IMR-90 (cell line): Measurements from ENCODE around the gene GRK5. TPM values are rescaled to one million over a fixed set of nuclear protein-coding genes. Genes with fewer than 3 reads are reported as not detected.

Source experiments
- ATAC-seq: fragments of 200-7000 bp; cut with Tn5 transposase; 2 replicates; pipeline ENCODE4 v1.9.1; 2020; ENCODE audit warnings: low read depth, mild to moderate bottlenecking, moderate library complexity
- BruUV-seq: library from RNA; stranded (reverse); fragments of 400-500 nt; replicated peaks from 2 replicates; lab custom pipeline; 2021; lab: Mats Ljungman, UMichigan
- CTCF ChIA-PET: fragments of 300-600 bp; formaldehyde crosslinking; extraction: SDS; loops from one replicate; lab custom pipeline; 2021; ENCODE audit warnings: antibody characterized with exemption; lab: Yijun Ruan, JAX
- POLR2A ChIA-PET: fragments of 300-600 bp; sonication (Branson Sonifier 250); formaldehyde crosslinking; loops from one replicate; lab custom pipeline; 2022; ENCODE audit warnings: antibody characterized with exemption; ENCODE audit not compliant: unreplicated experiment; lab: Charles Lee
- DNase-seq: peaks from one replicate; pipeline ENCODE4 v3.0.0; 2013
- H2AFZ ChIP-seq: replicated peaks from 2 replicates; pipeline ENCODE3; 2013; ENCODE audit warnings: low read length, mild to moderate bottlenecking; ENCODE audit not compliant: poor library complexity
- H2AK5ac ChIP-seq: 2 replicates; pipeline ENCODE4 v1.6.1; 2013; ENCODE audit warnings: low read depth, low read length, inconsistent platforms
- H2AK9ac ChIP-seq: replicated peaks from 2 replicates; pipeline ENCODE3; 2013; ENCODE audit warnings: mild to moderate bottlenecking, low read depth, low read length, moderate library complexity; ENCODE audit not compliant: poor library complexity
- H2BK120ac ChIP-seq: 2 replicates; pipeline ENCODE4 v1.6.1; 2013; ENCODE audit warnings: low read depth, low read length, inconsistent platforms
- H2BK15ac ChIP-seq: 3 replicates; pipeline ENCODE4 v1.6.1; 2013; ENCODE audit warnings: low read depth, low read length, inconsistent platforms
- H2BK20ac ChIP-seq: 2 replicates; pipeline ENCODE4 v1.6.1; 2013; ENCODE audit warnings: low read depth, mild to moderate bottlenecking, inconsistent platforms, low read length, moderate library complexity
- H2BK5ac ChIP-seq: 2 replicates; pipeline ENCODE4 v1.6.1; 2013; ENCODE audit warnings: mild to moderate bottlenecking, low read depth, low read length, inconsistent platforms; ENCODE audit not compliant: poor library complexity, severe bottlenecking
- H3K14ac ChIP-seq: replicated peaks from 2 replicates; pipeline ENCODE4 v1.6.1; 2013; ENCODE audit warnings: low read depth, low read length, inconsistent platforms
- H3K18ac ChIP-seq: 2 replicates; pipeline ENCODE4 v1.6.1; 2013; ENCODE audit warnings: low read depth, low read length, control low read depth
- H3K23ac ChIP-seq: 2 replicates; pipeline ENCODE4 v1.6.1; 2013; ENCODE audit warnings: low read depth, low read length, inconsistent platforms
- H3K27ac ChIP-seq: 2 replicates; pipeline ENCODE4 v1.5.1; 2013; ENCODE audit warnings: mild to moderate bottlenecking, control low read depth, low read length; ENCODE audit not compliant: insufficient read depth
- H3K27me3 ChIP-seq: 2 replicates; pipeline ENCODE4 v1.6.1; 2013; ENCODE audit warnings: low read length; ENCODE audit not compliant: control insufficient read depth, insufficient read depth
- H3K36me3 ChIP-seq: 2 replicates; pipeline ENCODE4 v1.6.1; 2013; ENCODE audit warnings: low read length, mixed read lengths; ENCODE audit not compliant: control insufficient read depth, insufficient read depth
- H3K4ac ChIP-seq: 2 replicates; pipeline ENCODE4 v1.6.1; 2013; ENCODE audit warnings: low read depth, low read length, inconsistent platforms
- H3K4me1 ChIP-seq: 2 replicates; pipeline ENCODE4 v1.6.1; 2013; ENCODE audit warnings: low read length, mixed read lengths; ENCODE audit not compliant: control insufficient read depth, insufficient read depth
- H3K4me2 ChIP-seq: 2 replicates; pipeline ENCODE4 v1.6.1; 2013; ENCODE audit warnings: low read depth, mild to moderate bottlenecking, control low read depth, low read length, moderate library complexity
- H3K4me3 ChIP-seq: 2 replicates; pipeline ENCODE4 v1.5.1; 2013; ENCODE audit warnings: low read depth, mild to moderate bottlenecking, control low read depth, low read length, moderate library complexity; ENCODE audit not compliant: insufficient read depth
- H3K56ac ChIP-seq: 2 replicates; pipeline ENCODE4 v1.6.1; 2013; ENCODE audit warnings: low read length, inconsistent platforms; ENCODE audit not compliant: insufficient read depth; ENCODE audit errors: extremely low read depth
- H3K79me1 ChIP-seq, 2 experiments: 2 replicates each; pipeline ENCODE4 v1.6.1; 2013; ENCODE audit warnings: low read length in 2 of 2, inconsistent platforms in 1 of 2, low read depth in 1 of 2
- H3K9ac ChIP-seq: 2 replicates; pipeline ENCODE4 v1.6.1; 2013; ENCODE audit warnings: low read depth, low read length, control low read depth
- H3K9me1 ChIP-seq: 2 replicates; pipeline ENCODE4 v1.6.1; 2013; ENCODE audit warnings: low read length, inconsistent platforms; ENCODE audit not compliant: insufficient read depth
- H3K9me3 ChIP-seq: 2 replicates; pipeline ENCODE4 v1.6.1; 2013; ENCODE audit warnings: low read length; ENCODE audit not compliant: control insufficient read depth, insufficient read depth
- H4K20me1 ChIP-seq: 2 replicates; pipeline ENCODE4 v1.6.1; 2013; ENCODE audit warnings: low read length, inconsistent platforms; ENCODE audit not compliant: insufficient read depth
- H4K5ac ChIP-seq: 2 replicates; pipeline ENCODE4 v1.6.1; 2013; ENCODE audit warnings: mild to moderate bottlenecking, low read depth, low read length, control low read depth
- H4K8ac ChIP-seq, 2 experiments: 2 replicates each; pipeline ENCODE4 v1.6.1; 2013; ENCODE audit warnings: low read depth in 2 of 2, low read length in 2 of 2, control low read depth in 1 of 2, inconsistent platforms in 1 of 2
- H4K91ac ChIP-seq: 2 replicates; pipeline ENCODE4 v1.6.1; 2013; ENCODE audit warnings: low read depth, low read length, inconsistent platforms; ENCODE audit not compliant: insufficient read depth
- BHLHE40 ChIP-seq: fragments of 150-350 bp; IDR thresholded peaks from 2 replicates; pipeline ENCODE4 v1.6.1; 2016; ENCODE audit warnings: mild to moderate bottlenecking, low read depth, low read length
- CEBPB ChIP-seq: IDR thresholded peaks from 2 replicates; pipeline ENCODE4 v1.6.1; 2012; ENCODE audit warnings: low read depth, low read length, improper control_type of control experiment
- CHD1 ChIP-seq: IDR thresholded peaks from 2 replicates; pipeline ENCODE4 v1.6.1; 2012; ENCODE audit warnings: low read depth, low read length, improper control_type of control experiment
- MAFK ChIP-seq: IDR thresholded peaks from 2 replicates; pipeline ENCODE4 v1.6.1; 2012; ENCODE audit warnings: low read depth, low read length, improper control_type of control experiment
- MAZ ChIP-seq: IDR thresholded peaks from 2 replicates; pipeline ENCODE4 v1.6.1; 2012; ENCODE audit warnings: low read depth, mild to moderate bottlenecking, low read length, improper control_type of control experiment, moderate library complexity, borderline replicate concordance
- MXI1 ChIP-seq: IDR thresholded peaks from 2 replicates; pipeline ENCODE4 v1.6.1; 2012; ENCODE audit warnings: low read depth, mild to moderate bottlenecking, low read length, moderate library complexity, borderline replicate concordance
- NFE2L2 ChIP-seq: fragments of 150-350 bp; IDR thresholded peaks from 2 replicates; pipeline ENCODE4 v1.6.1; 2016; ENCODE audit warnings: low read depth, mild to moderate bottlenecking, low read length
- POLR2A ChIP-seq: IDR thresholded peaks from 2 replicates; pipeline ENCODE4 v1.6.1; 2012; ENCODE audit warnings: mild to moderate bottlenecking, low read depth, low read length
- RAD21 ChIP-seq: IDR thresholded peaks from 2 replicates; pipeline ENCODE4 v1.6.1; 2012; ENCODE audit warnings: low read length, improper control_type of control experiment
- RFX5 ChIP-seq: IDR thresholded peaks from 2 replicates; pipeline ENCODE4 v1.8.0; 2012; ENCODE audit warnings: low read depth, mild to moderate bottlenecking, low read length, moderate library complexity
- SMC3 ChIP-seq: fragments of 150-350 bp; IDR thresholded peaks from 2 replicates; pipeline ENCODE4 v1.6.1; 2016; ENCODE audit warnings: low read depth, mild to moderate bottlenecking, antibody characterized with exemption, low read length, moderate library complexity
- WGBS, 2 experiments: methylation state at CpG; one replicate each; pipeline versions ENCODE4 v1.1.5 to v1.1.7; 2013; ENCODE audit warnings: missing lambda C conversion rate in 2 of 2; ENCODE audit not compliant: insufficient read length in 1 of 2; ENCODE audit errors: extremely low coverage in 2 of 2; 5-methylcytosine and 5-hydroxymethylcytosine counted together
- dilution Hi-C: fragments of 300-500 bp; cut with HindIII; formaldehyde crosslinking; loops from one replicate; pipeline ENCODE4 v1.14.3; 2018; ENCODE audit warnings: low sequenced_read_pairs; ENCODE audit not compliant: unreplicated experiment
- in situ Hi-C: fragments of 300-500 bp; cut with MboI; formaldehyde crosslinking; loops from 3 replicates; pipeline ENCODE4 v1.14.3; 2019; ENCODE audit warnings: low sequenced_read_pairs, inconsistent platforms, mixed read lengths
- intact Hi-C: fragments of 100-400 bp; cut with micrococcal nuclease; formaldehyde crosslinking; loops from 2 replicates; pipeline ENCODE4 v1.10.0; 2022
- polyA plus RNA-seq, 3 experiments: library from polyadenylated mRNA; depleted of rRNA; stranded (reverse); fragments of >200 nt; gene quantifications; 2 replicates each; pipeline ENCODE4 v1.2.3, GENCODE V29; 2012; ENCODE audit warnings: low replicate concordance in 1 of 3
- total RNA-seq: library from RNA; depleted of rRNA; stranded (reverse); fragments of >200 nt; gene quantifications from 2 replicates; pipeline ENCODE4 v1.2.3, GENCODE V29; 2012
- TF ChIP-seq, protein P1 (sequence below): fragments of 150-350 bp; IDR thresholded peaks from 2 replicates; pipeline ENCODE4 v1.6.1; 2016; ENCODE audit warnings: low read depth, mild to moderate bottlenecking, low read length, moderate library complexity, borderline replicate concordance
- TF ChIP-seq, protein P2 (sequence below): fragments of 150-350 bp; IDR thresholded peaks from 2 replicates; pipeline ENCODE4 v1.6.1; 2017; ENCODE audit warnings: mild to moderate bottlenecking, antibody characterized with exemption, low read length, low read depth

GRK5 gene
- total and polyA plus RNA-seq, 2 of the 4 experiments (the other 2 are of a cell fraction) = 12.9 to 16.3 TPM

DNA sequence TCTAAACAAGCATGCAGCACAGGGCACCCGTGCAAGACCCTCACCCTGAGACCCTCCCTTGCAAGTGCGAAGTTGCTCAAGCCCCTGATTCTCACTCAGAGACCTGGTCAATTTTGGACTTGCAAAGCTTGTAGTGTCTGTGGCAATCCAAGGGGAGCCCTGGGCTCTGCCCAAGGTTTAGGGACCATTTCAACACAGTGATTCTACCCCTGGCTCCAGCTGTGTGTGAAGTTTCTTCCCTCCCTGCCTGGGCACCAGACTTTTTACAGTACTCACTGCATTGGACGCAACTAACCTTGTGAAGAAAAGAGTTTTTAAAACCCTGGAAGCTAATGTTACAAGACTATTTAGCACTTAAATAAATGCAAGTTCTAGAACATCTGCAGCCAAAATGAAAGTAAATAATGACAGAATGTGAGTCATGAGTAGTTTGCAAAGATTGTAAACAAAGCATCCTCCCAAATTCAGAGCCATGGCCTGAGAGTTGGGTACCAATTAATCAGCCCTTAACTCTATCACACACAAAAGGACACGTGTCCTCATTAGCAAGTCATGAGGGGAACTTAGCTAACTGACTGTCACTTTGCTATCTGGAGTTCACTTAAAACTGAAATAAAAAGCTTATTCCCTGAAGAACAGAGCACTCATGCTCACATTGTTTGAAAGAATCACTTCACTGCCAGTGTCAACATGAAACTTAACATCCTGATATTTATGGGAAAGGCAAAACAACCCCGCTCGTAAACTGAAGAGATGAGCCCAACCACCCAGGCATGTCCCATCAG, 287.1 kb downstream of the GRK5 start:
- ATAC-seq = peak; percentile 46
- dilution Hi-C loops = no loop called here
- no TSS peak for BruUV-seq
- H3K9me3 ChIP-seq = no peaks in the 10 kb centered on the region
- H2AFZ ChIP-seq = peak overlapping the region; percentile 34
- H2BK120ac ChIP-seq = peak overlapping the region; percentile 89
- H4K8ac ChIP-seq = peak overlapping the region; percentile 5 to 64; a peak in 2 of 4 replicates
- H3K14ac ChIP-seq = peak overlapping the region; percentile 69
- H2BK15ac ChIP-seq = peak overlapping the region; percentile 37; the same call in 2 of the 3 replicates
- H3K23ac ChIP-seq = peak overlapping the region; percentile 34
- peak overlapping the region; percentile 65 for H2BK5ac ChIP-seq
- peaks cover 0 to 20% of the 10 kb centered on the region in 2 experiments; a peak in 2 of 4 replicates for H3K79me1 ChIP-seq
- in situ Hi-C loops = no loop called here
- no CpG with 5 or more reads among the region's 6 CpGs for WGBS, 2 experiments
- no peaks in the 10 kb centered on the region for H3K27me3 ChIP-seq
- H3K4me1 ChIP-seq = peaks cover 30% of the 10 kb centered on the region
- intact Hi-C loops = loop anchor here (2.0 kb wide), 1 partner anchor 48 kb away; the partner anchor contains the start of gene RGS10
- peak overlapping the region; percentile 67 for H4K91ac ChIP-seq
- peak overlapping the region; percentile 61 for H3K18ac ChIP-seq
- peak overlapping the region; percentile 61; the same call in 1 of the 2 replicates for H3K9ac ChIP-seq
- peak overlapping the region; percentile 60; the same call in 1 of the 2 replicates for H4K5ac ChIP-seq
- no peak overlapping the region for H3K4me3 ChIP-seq
- ChIA-PET POLR2A (no interaction called here), CTCF (interaction anchor here (1.1 to 1.3 kb wide), 3 partner anchors 48 to 295 kb away, joined by 3 to 7 read pairs (median 4); partner anchors contain the start of gene RGS10)
- peak overlapping the region; percentile 88 for H3K4ac ChIP-seq
- peaks cover 8% of the 10 kb centered on the region for H3K36me3 ChIP-seq
- peaks cover 12% of the 10 kb centered on the region; the same call in 1 of the 2 replicates for H4K20me1 ChIP-seq
- peak overlapping the region; percentile 90 for H2BK20ac ChIP-seq
- H3K4me2 ChIP-seq = peak overlapping the region; percentile 13
- DNase-seq = peak; percentile 76
- peak overlapping the region; percentile 71; the same call in 1 of the 2 replicates for H3K56ac ChIP-seq
- peak overlapping the region; percentile 94 for H3K27ac ChIP-seq
- H2AK5ac ChIP-seq = peak overlapping the region; percentile 90; the same call in 1 of the 2 replicates
- H3K9me1 ChIP-seq = peaks cover 41% of the 10 kb centered on the region
- peak overlapping the region; percentile 21 for H2AK9ac ChIP-seq
- TF ChIP-seq, protein P1, sequence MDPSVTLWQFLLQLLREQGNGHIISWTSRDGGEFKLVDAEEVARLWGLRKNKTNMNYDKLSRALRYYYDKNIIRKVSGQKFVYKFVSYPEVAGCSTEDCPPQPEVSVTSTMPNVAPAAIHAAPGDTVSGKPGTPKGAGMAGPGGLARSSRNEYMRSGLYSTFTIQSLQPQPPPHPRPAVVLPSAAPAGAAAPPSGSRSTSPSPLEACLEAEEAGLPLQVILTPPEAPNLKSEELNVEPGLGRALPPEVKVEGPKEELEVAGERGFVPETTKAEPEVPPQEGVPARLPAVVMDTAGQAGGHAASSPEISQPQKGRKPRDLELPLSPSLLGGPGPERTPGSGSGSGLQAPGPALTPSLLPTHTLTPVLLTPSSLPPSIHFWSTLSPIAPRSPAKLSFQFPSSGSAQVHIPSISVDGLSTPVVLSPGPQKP = no peak
- TF ChIP-seq MXI1 (no peak), RAD21 (no peak), BHLHE40 (peak; percentile 67), SMC3 (no peak), MAFK (no peak), CEBPB (no peak), POLR2A (no peak), RFX5 (no peak), NFE2L2 (no peak), MAZ (no peak), CHD1 (no peak)
- TF ChIP-seq, protein P2, sequence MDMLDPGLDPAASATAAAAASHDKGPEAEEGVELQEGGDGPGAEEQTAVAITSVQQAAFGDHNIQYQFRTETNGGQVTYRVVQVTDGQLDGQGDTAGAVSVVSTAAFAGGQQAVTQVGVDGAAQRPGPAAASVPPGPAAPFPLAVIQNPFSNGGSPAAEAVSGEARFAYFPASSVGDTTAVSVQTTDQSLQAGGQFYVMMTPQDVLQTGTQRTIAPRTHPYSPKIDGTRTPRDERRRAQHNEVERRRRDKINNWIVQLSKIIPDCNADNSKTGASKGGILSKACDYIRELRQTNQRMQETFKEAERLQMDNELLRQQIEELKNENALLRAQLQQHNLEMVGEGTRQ = no peak; the same call in 1 of the 2 replicates
